ENCODE results near the gene WDR7.

DNA sequence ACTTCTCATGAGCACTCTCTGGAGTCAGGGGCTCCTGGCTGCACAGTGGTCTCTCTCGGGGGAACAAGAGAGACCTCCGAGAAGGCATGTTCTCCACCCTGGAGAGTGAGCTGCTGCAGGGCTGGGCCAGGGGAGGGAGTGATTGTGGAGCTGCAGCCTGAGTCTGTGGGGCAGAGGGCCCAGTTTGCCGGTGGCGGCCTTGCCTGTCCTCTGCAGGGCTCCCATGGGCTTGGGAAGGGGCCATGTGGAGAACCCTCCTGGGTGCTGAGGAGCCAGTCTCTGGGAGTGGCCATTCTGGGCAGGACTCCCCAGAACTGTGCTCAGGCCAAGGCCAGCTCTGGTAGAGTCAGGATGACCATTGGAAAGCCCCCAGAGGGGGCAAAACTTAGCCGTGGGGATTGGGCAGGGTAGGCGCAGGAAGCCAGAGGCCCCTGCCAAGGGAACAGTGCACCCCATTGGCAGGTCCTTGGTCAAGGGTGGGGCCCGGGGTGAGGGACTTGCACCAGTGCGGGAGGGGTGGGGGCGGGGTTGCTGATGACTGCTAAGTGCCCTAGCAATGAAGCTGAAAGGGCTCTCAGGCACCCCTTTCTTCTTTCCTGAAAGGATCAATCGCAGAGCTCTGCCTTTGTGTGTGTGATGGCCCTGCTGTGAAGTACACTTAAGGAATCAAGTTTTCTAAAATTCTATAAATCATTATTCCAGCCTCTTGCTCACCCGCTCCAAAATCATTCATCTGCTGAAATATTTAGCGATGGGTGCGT lies 426.0 kb downstream of the WDR7 start:
- TF ChIP-seq, protein P1, sequence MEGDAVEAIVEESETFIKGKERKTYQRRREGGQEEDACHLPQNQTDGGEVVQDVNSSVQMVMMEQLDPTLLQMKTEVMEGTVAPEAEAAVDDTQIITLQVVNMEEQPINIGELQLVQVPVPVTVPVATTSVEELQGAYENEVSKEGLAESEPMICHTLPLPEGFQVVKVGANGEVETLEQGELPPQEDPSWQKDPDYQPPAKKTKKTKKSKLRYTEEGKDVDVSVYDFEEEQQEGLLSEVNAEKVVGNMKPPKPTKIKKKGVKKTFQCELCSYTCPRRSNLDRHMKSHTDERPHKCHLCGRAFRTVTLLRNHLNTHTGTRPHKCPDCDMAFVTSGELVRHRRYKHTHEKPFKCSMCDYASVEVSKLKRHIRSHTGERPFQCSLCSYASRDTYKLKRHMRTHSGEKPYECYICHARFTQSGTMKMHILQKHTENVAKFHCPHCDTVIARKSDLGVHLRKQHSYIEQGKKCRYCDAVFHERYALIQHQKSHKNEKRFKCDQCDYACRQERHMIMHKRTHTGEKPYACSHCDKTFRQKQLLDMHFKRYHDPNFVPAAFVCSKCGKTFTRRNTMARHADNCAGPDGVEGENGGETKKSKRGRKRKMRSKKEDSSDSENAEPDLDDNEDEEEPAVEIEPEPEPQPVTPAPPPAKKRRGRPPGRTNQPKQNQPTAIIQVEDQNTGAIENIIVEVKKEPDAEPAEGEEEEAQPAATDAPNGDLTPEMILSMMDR (IDR thresholded peaks at IDR 0.05) = no peak
- no peak for TF ChIP-seq POLR2A (IDR thresholded peaks at IDR 0.05)

Measured in esophagus squamous epithelium (tissue), 4 donors.